AG04450 (cell line): ENCODE results near the gene MLLT6. TPM values are rescaled to one million over a fixed set of nuclear protein-coding genes. Genes with fewer than 3 reads are reported as not detected.

ENCODE experiments used
- CTCF ChIA-PET: fragments of 300-600, 350-600 bp; formaldehyde crosslinking; extraction: SDS; loops from one replicate; lab custom pipeline; 2022; ENCODE audit warnings: antibody characterized with exemption, inconsistent platforms; lab: Charles Lee
- POLR2A ChIA-PET: fragments of 350-600 bp; formaldehyde crosslinking; extraction: SDS; loops from one replicate; lab custom pipeline; 2021; ENCODE audit warnings: antibody characterized with exemption, inconsistent platforms; lab: Yijun Ruan, JAX
- DNase-seq: peaks from one replicate; pipeline ENCODE4 v3.0.0-alpha.2; 2011; ENCODE audit warnings: low read depth, low spot score
- H3K27ac ChIP-seq: one replicate; pipeline ENCODE4 v1.5.1; 2012; ENCODE audit warnings: low read depth, low read length, control low read depth
- H3K27me3 ChIP-seq: one replicate; pipeline ENCODE4 v1.6.0; 2012; ENCODE audit warnings: low read length; ENCODE audit not compliant: control insufficient read depth, insufficient read depth
- H3K4me3 ChIP-seq: 2 replicates; pipeline ENCODE4 v1.5.1; 2011; ENCODE audit warnings: mild to moderate bottlenecking, low read depth, low read length, control low read depth
- H3K9me3 ChIP-seq: 2 replicates; pipeline ENCODE4 v1.5.1; 2012; ENCODE audit warnings: low read length; ENCODE audit not compliant: control insufficient read depth, insufficient read depth
- CTCF ChIP-seq: IDR thresholded peaks from 2 replicates; pipeline ENCODE4 v1.5.1; 2011; ENCODE audit warnings: low read depth, low read length, control low read depth, inconsistent platforms
- polyA minus RNA-seq: library from RNA; depleted of rRNA, polyadenylated mRNA; stranded (reverse); fragments of >200 nt; gene quantifications from 2 replicates; pipeline ENCODE4 v1.2.3, GENCODE V29; 2011; rRNA and poly(A)+ RNA removed
- polyA plus RNA-seq: library from polyadenylated mRNA; depleted of rRNA; stranded (reverse); fragments of >200 nt; gene quantifications from 2 replicates; pipeline ENCODE4 v1.2.3, GENCODE V29; 2011; rRNA removed

MLLT6 gene
- polyA plus RNA-seq: 16.4 and 17.3 TPM in 2 replicates
- polyA minus RNA-seq: 26.2 and 35.4 TPM in 2 replicates

- H3K4me3 ChIP-seq: peak within 1 kb of the TSS; percentile 71
- H3K9me3 ChIP-seq: no peaks in the 10 kb centered on the region; the same call in 1 of the 2 replicates
- H3K27ac ChIP-seq: peak within 1 kb of the TSS; percentile 81
- no peaks in the 10 kb centered on the region for H3K27me3 ChIP-seq
- DNase-seq: no peak
- CTCF ChIA-PET: interaction anchor here (0.6 to 2.3 kb wide), 3 partner anchors 24 to 278 kb away, joined by 3 to 6 read pairs (median 3); no protein-coding TSS in a partner anchor
- POLR2A ChIA-PET: interaction anchor here (0.6 to 1.1 kb wide), 2 partner anchors 17 to 27 kb away, joined by 3 to 6 read pairs; no protein-coding TSS in a partner anchor
- TF ChIP-seq CTCF: no peak
Observed at GRCh38 chr17:38704606-38705522, at the start of gene MLLT6. Gene MLLT6, plus strand, starts transcription at chr17:38705273. Its CDS starts 360 bp downstream, at chr17:38705633.

GRCh38 chr17:38656959-38657823 lies 47.9 kb upstream of the MLLT6 start:
- DNase-seq: no peak
- H3K27ac ChIP-seq: no peak overlapping the region
- H3K4me3 ChIP-seq: no peak overlapping the region
- no peaks in the 10 kb centered on the region for H3K9me3 ChIP-seq
- ChIA-PET POLR2A (no interaction called here), CTCF (interaction anchor here (0.7 to 1.8 kb wide), 3 partner anchors 8 to 11 kb away, joined by 4 to 6 read pairs (median 5); no protein-coding TSS in a partner anchor)
- H3K27me3 ChIP-seq: peaks cover 42% of the 10 kb centered on the region
- no peak for TF ChIP-seq CTCF

- no peak for TF ChIP-seq CTCF
- ChIA-PET POLR2A (interaction anchor here (0.9 kb wide), 1 partner anchor 56 kb away, joined by 3 read pairs; no protein-coding TSS in a partner anchor), CTCF (interaction anchor here (0.6 to 1.8 kb wide), 2 partner anchors 10 to 44 kb away, joined by 3 to 6 read pairs; no protein-coding TSS in a partner anchor)
- Histone ChIP-seq H3K27ac (no peak overlapping the region), H3K4me3 (no peak overlapping the region), H3K9me3 (no peaks in the 10 kb centered on the region), H3K27me3 (peaks cover 38% of the 10 kb centered on the region)
- DNase-seq: no peak
Observed at GRCh38 chr17:38657824-38658740, 47.0 kb upstream of the MLLT6 start.

- POLR2A ChIA-PET: interaction anchor here (0.9 kb wide), 1 partner anchor 57 kb away, joined by 3 read pairs; no protein-coding TSS in a partner anchor
- Histone ChIP-seq H3K9me3 (no peaks in the 10 kb centered on the region), H3K4me3 (no peak overlapping the region), H3K27ac (no peak overlapping the region), H3K27me3 (peaks cover 33% of the 10 kb centered on the region)
- CTCF ChIA-PET: interaction anchor here (0.6 to 1.8 kb wide), 2 partner anchors 9 to 43 kb away, joined by 3 to 6 read pairs; no protein-coding TSS in a partner anchor
- DNase-seq: no peak
- no peak for TF ChIP-seq CTCF
Observed at GRCh38 chr17:38658741-38659345, 46.2 kb upstream of the MLLT6 start.
